HEK293T (cell line): Measurements from ENCODE around the gene CD79B.

ENCODE experiments used
- BHLHE40 ChIP-seq: fragments of 450-650 bp; IDR thresholded peaks from 2 replicates; pipeline ENCODE4 v1.6.1; 2016; ENCODE audit warnings: mild to moderate bottlenecking, moderate library complexity, borderline replicate concordance
- CTBP1 ChIP-seq: fragments of 450-650 bp; IDR thresholded peaks from 2 replicates; pipeline ENCODE4 v1.6.1; 2016; ENCODE audit warnings: borderline replicate concordance
- FOXA1 ChIP-seq: fragments of 450-650 bp; IDR thresholded peaks from 2 replicates; pipeline ENCODE4 v1.6.1; 2016; ENCODE audit warnings: mild to moderate bottlenecking
- FOXK2 ChIP-seq: fragments of 450-650 bp; IDR thresholded peaks from 2 replicates; pipeline ENCODE4 v1.6.1; 2016; ENCODE audit warnings: mild to moderate bottlenecking
- FOXM1 ChIP-seq: fragments of 450-650 bp; IDR thresholded peaks from 2 replicates; pipeline ENCODE4 v1.6.1; 2017; ENCODE audit warnings: mild to moderate bottlenecking, borderline replicate concordance
- HDGF ChIP-seq: fragments of 450-650 bp; IDR thresholded peaks from 2 replicates; pipeline ENCODE4 v1.6.1; 2017; ENCODE audit warnings: antibody characterized with exemption, borderline replicate concordance
- L3MBTL2 ChIP-seq: fragments of 450-650 bp; conservative IDR thresholded peaks from 2 replicates; pipeline ENCODE4 v1.6.1; 2016; ENCODE audit warnings: mild to moderate bottlenecking
- LEF1 ChIP-seq: fragments of 450-650 bp; IDR thresholded peaks from 2 replicates; pipeline ENCODE4 v1.6.1; 2017; ENCODE audit warnings: mild to moderate bottlenecking, borderline replicate concordance
- NFRKB ChIP-seq: fragments of 450-650 bp; IDR thresholded peaks from 2 replicates; pipeline ENCODE4 v1.6.1; 2016; ENCODE audit warnings: mild to moderate bottlenecking, moderate library complexity
- SP1 ChIP-seq: fragments of 450-650 bp; IDR thresholded peaks from 2 replicates; pipeline ENCODE4 v1.6.1; 2017
- SUZ12 ChIP-seq: fragments of 450-650 bp; IDR thresholded peaks from 2 replicates; pipeline ENCODE4 v1.6.1; 2016; ENCODE audit warnings: mild to moderate bottlenecking
- TARDBP ChIP-seq: fragments of 450-650 bp; IDR thresholded peaks from 2 replicates; pipeline ENCODE4 v1.6.1; 2016
- ZNF384 ChIP-seq: fragments of 450-650 bp; IDR thresholded peaks from 2 replicates; pipeline ENCODE4 v1.6.1; 2016

DNA sequence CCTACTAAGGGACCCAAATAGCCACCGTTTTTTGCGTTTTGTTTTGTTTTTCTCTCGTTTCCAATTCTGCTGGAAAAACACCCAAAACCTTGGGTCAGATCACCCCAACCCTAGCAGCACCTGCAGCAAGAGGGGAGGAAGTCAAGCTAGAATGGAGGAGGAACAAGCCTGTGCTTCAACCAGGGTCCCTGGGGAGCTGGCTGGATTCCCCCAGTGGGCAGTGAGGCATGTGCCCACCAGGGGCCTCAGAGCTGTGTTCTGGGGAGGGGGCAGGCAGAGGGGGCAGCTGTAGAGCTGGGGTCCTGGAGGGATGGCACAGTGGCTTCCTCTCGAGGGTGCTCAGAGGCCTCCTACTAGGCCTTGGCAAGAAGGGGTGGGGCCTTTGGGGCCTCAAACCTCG is 6.5 kb downstream of the CD79B start:
- TF ChIP-seq FOXK2, result no peak
- no peak for TF ChIP-seq SP1
- no peak for TF ChIP-seq TARDBP
- no peak for TF ChIP-seq HDGF
- TF ChIP-seq FOXM1, result no peak
- TF ChIP-seq ZNF384, result no peak
- no peak for TF ChIP-seq BHLHE40
- TF ChIP-seq SUZ12, result no peak
- no peak for TF ChIP-seq NFRKB
- no peak for TF ChIP-seq FOXA1
- TF ChIP-seq CTBP1, result no peak
- no peak for TF ChIP-seq L3MBTL2
- no peak for TF ChIP-seq LEF1
